HepG2 (cell line): ENCODE measurements around the gene CRYBA2. TPM values are rescaled to one million over a fixed set of nuclear protein-coding genes. Genes with fewer than 3 reads are reported as not detected.

Experiments used
- ATAC-seq: fragments of 200-7000 bp; cut with Tn5 transposase; 3 replicates; pipeline ENCODE4 v1.9.1; 2020; ENCODE audit warnings: mild to moderate bottlenecking, moderate library complexity
- BruUV-seq: library from RNA; stranded (reverse); fragments of 400-500 nt; replicated peaks from 2 replicates; lab custom pipeline; 2021; lab: Mats Ljungman, UMichigan
- CTCF ChIA-PET: fragments of 300-600 bp; formaldehyde crosslinking; extraction: SDS; loops from one replicate; lab custom pipeline; 2021; ENCODE audit warnings: low total read pairs, inconsistent platforms, low intra/inter-chr PET ratio; lab: Yijun Ruan, JAX
- POLR2A ChIA-PET: fragments of 350-600 bp; sonication (Branson Sonifier 250); formaldehyde crosslinking; loops from one replicate; lab custom pipeline; 2020; ENCODE audit warnings: antibody characterized with exemption, inconsistent platforms; lab: Yijun Ruan, JAX
- DNase-seq: peaks from one replicate; pipeline ENCODE4 v3.0.0-alpha.2; 2015; ENCODE audit warnings: low spot score
- FAIRE-seq: peaks from 3 replicates; lab custom pipeline; 2011; peaks lifted over from hg19 to GRCh38; lab: Jason Lieb, UNC
- H2AFZ ChIP-seq: one replicate; pipeline ENCODE4 v1.6.1; 2011; ENCODE audit warnings: low read length, inconsistent platforms
- H3K27ac ChIP-seq: fragments of 300-600 bp; 3 replicates; pipeline ENCODE4 v1.8.0; 2011; ENCODE audit warnings: mixed run types, mild to moderate bottlenecking, mixed read lengths, low read length, inconsistent platforms; ENCODE audit not compliant: insufficient read depth; ENCODE audit errors: extremely low read length
- H3K27me3 ChIP-seq, 2 experiments: fragments of 200-600 bp in 1 of 2; 2 replicates in 1 of 2; 3 replicates in 1 of 2; pipeline versions ENCODE4 v1.6.0 to v1.8.0; 2011; ENCODE audit warnings: low read length in 2 of 2, mild to moderate bottlenecking in 2 of 2, moderate library complexity in 2 of 2, inconsistent platforms in 1 of 2; ENCODE audit not compliant: insufficient read depth in 2 of 2, control insufficient read depth in 1 of 2
- H3K36me3 ChIP-seq, 2 experiments: fragments of 200-600 bp in 1 of 2; replicated peaks in 1 of 2; 2 replicates in 1 of 2; 3 replicates in 1 of 2; pipeline versions ENCODE4 v1.5.1 to v1.8.0; 2011; ENCODE audit warnings: low read length in 2 of 2, inconsistent platforms in 1 of 2; ENCODE audit not compliant: insufficient read depth in 2 of 2, control insufficient read depth in 1 of 2
- H3K4me1 ChIP-seq: 2 replicates; pipeline ENCODE4 v1.5.1; 2012; ENCODE audit warnings: low read length, inconsistent platforms; ENCODE audit not compliant: insufficient read depth
- H3K4me2 ChIP-seq: 2 replicates; pipeline ENCODE4 v1.6.0; 2011; ENCODE audit warnings: low read depth, low read length, inconsistent platforms
- H3K4me3 ChIP-seq, 3 experiments: fragments of 200-600 bp in 1 of 3; sonication (generic), shearing (Covaris generic) in 1 of 3; replicated peaks in 1 of 3; 2 replicates each; pipeline ENCODE4 v1.5.1; 2011 to 2016; ENCODE audit warnings: low read length in 3 of 3, inconsistent platforms in 2 of 3, low read depth in 2 of 3, mild to moderate bottlenecking in 2 of 3, control low read depth in 1 of 3, mixed read lengths in 1 of 3; ENCODE audit not compliant: insufficient read depth in 1 of 3
- H3K79me2 ChIP-seq: one replicate; pipeline ENCODE4 v1.6.1; 2011; ENCODE audit warnings: low read length, inconsistent platforms; ENCODE audit not compliant: insufficient read depth
- H3K9ac ChIP-seq: 2 replicates; pipeline ENCODE4 v1.6.0; 2011; ENCODE audit warnings: mild to moderate bottlenecking, low read depth, low read length, inconsistent platforms; ENCODE audit not compliant: insufficient read depth
- H3K9me3 ChIP-seq: 2 replicates; pipeline ENCODE4 v1.5.1; 2012; ENCODE audit warnings: mild to moderate bottlenecking, low read length
- H4K20me1 ChIP-seq: 2 replicates; pipeline ENCODE4 v1.6.0; 2011; ENCODE audit warnings: inconsistent platforms, mild to moderate bottlenecking, low read length, moderate library complexity; ENCODE audit not compliant: insufficient read depth
- BRCA1 ChIP-seq: sonication (generic); formaldehyde crosslinking; IDR thresholded peaks from 2 replicates; pipeline ENCODE4 v1.4.0; 2020; ENCODE audit warnings: missing genetic modification reagents
- CREB3 ChIP-seq: sonication (generic); formaldehyde crosslinking; IDR thresholded peaks from 2 replicates; pipeline ENCODE4 v1.5.0; 2020; ENCODE audit warnings: missing genetic modification reagents
- FOSL1 ChIP-seq: sonication (generic); formaldehyde crosslinking; IDR thresholded peaks from 2 replicates; pipeline ENCODE4 v1.9.0; 2021; ENCODE audit warnings: missing genetic modification reagents, borderline replicate concordance
- HNRNPK ChIP-seq: fragments of 200-400 bp; formaldehyde crosslinking; IDR thresholded peaks from 2 replicates; pipeline ENCODE4 v1.6.1; 2018; ENCODE audit warnings: low read length, low read depth, moderate library complexity, mild to moderate bottlenecking; ENCODE audit not compliant: poor library complexity, severe bottlenecking
- PREB ChIP-seq: sonication (generic); formaldehyde crosslinking; IDR thresholded peaks from 2 replicates; pipeline ENCODE4 v1.4.0; 2020; ENCODE audit warnings: missing genetic modification reagents
- SALL1 ChIP-seq: sonication (generic); formaldehyde crosslinking; IDR thresholded peaks from 2 replicates; pipeline ENCODE4 v1.8.0; 2022; ENCODE audit warnings: mild to moderate bottlenecking, missing genetic modification reagents
- TRAFD1 ChIP-seq: sonication (generic); formaldehyde crosslinking; IDR thresholded peaks from 2 replicates; pipeline ENCODE4 v1.5.1; 2020; ENCODE audit warnings: missing genetic modification reagents, mild to moderate bottlenecking, borderline replicate concordance
- ZBTB1 ChIP-seq: sonication (generic); formaldehyde crosslinking; IDR thresholded peaks from 2 replicates; pipeline ENCODE4 v1.4.0; 2020; ENCODE audit warnings: missing genetic modification reagents, borderline replicate concordance
- ZBTB3 ChIP-seq: sonication (generic); formaldehyde crosslinking; IDR thresholded peaks from 2 replicates; pipeline ENCODE4 v1.4.0; 2020; ENCODE audit warnings: low read depth, mild to moderate bottlenecking, moderate library complexity, missing genetic modification reagents, borderline replicate concordance
- ZFAT ChIP-seq: sonication (generic); formaldehyde crosslinking; conservative IDR thresholded peaks from 2 replicates; pipeline ENCODE4 v1.8.1; 2023; ENCODE audit warnings: missing genetic modification reagents, inconsistent platforms
- ZNF281 ChIP-seq: sonication (generic); formaldehyde crosslinking; IDR thresholded peaks from 2 replicates; pipeline ENCODE4 v1.4.0; 2020; ENCODE audit warnings: missing genetic modification reagents, borderline replicate concordance
- ZNF484 ChIP-seq: sonication (generic); formaldehyde crosslinking; IDR thresholded peaks from 2 replicates; pipeline ENCODE4 v1.5.1; 2020; ENCODE audit warnings: mild to moderate bottlenecking, low read depth, missing genetic modification reagents, borderline replicate concordance
- ZNF788 ChIP-seq: sonication (generic); formaldehyde crosslinking; IDR thresholded peaks from 2 replicates; pipeline ENCODE4 v1.5.0; 2020; ENCODE audit warnings: mild to moderate bottlenecking, missing genetic modification reagents, borderline replicate concordance
- WGBS: methylation state at CpG from one replicate; pipeline ENCODE4 v1.1.6; 2017; ENCODE audit warnings: low lambda C conversion rate; 5-methylcytosine and 5-hydroxymethylcytosine counted together
- in situ Hi-C: cut with HindIII; loops from 2 replicates; pipeline ENCODE4 v1.10.0; 2017; ENCODE audit warnings: low pct_unique_long_range_greater_than_20kb; ENCODE audit not compliant: extremely low pct_ligation_motif_present
- intact Hi-C: fragments of 100-400 bp; cut with micrococcal nuclease; formaldehyde crosslinking; loops from one replicate; pipeline ENCODE4 v1.10.0; 2022; ENCODE audit not compliant: unreplicated experiment
- polyA plus RNA-seq, 8 experiments: library from polyadenylated mRNA; depleted of rRNA in 3 of 8; stranded (reverse) in 7 of 8; unstranded in 1 of 8; fragments of >200 nt; fragmentation: Illumina TruSeq in 4 of 8; extraction: Trizol in 4 of 8; gene quantifications; 2 replicates each; pipeline versions ENCODE4 v1.2.1 to v1.2.3, GENCODE V29; 2011 to 2016; ENCODE audit warnings: low read depth in 4 of 8, missing spikeins in 1 of 8, mixed read lengths in 1 of 8; ENCODE audit not compliant: insufficient read depth in 1 of 8
- total RNA-seq, 5 experiments: library from RNA; depleted of rRNA; stranded (reverse); fragments of >200 nt; fragmentation: Illumina TruSeq; extraction: Trizol; gene quantifications; 2 replicates each; pipeline ENCODE4 v1.2.3, GENCODE V29; 2016; ENCODE audit warnings: low read depth in 1 of 5

The CRYBA2 gene
- total and polyA plus RNA-seq, 2 of the 13 experiments (the other 11 are each of a cell fraction or from before 2014, with no cell fraction given) = not detected

GRCh38 chr2:219003267-219003634 is 10.0 kb upstream of the CRYBA2 start (continued):
- 0 out of 2 replicates have a peak, but pooled peaks have one; percentile 13 for TF ChIP-seq ZNF281 (CRISPR knock-in tag)

DNA sequence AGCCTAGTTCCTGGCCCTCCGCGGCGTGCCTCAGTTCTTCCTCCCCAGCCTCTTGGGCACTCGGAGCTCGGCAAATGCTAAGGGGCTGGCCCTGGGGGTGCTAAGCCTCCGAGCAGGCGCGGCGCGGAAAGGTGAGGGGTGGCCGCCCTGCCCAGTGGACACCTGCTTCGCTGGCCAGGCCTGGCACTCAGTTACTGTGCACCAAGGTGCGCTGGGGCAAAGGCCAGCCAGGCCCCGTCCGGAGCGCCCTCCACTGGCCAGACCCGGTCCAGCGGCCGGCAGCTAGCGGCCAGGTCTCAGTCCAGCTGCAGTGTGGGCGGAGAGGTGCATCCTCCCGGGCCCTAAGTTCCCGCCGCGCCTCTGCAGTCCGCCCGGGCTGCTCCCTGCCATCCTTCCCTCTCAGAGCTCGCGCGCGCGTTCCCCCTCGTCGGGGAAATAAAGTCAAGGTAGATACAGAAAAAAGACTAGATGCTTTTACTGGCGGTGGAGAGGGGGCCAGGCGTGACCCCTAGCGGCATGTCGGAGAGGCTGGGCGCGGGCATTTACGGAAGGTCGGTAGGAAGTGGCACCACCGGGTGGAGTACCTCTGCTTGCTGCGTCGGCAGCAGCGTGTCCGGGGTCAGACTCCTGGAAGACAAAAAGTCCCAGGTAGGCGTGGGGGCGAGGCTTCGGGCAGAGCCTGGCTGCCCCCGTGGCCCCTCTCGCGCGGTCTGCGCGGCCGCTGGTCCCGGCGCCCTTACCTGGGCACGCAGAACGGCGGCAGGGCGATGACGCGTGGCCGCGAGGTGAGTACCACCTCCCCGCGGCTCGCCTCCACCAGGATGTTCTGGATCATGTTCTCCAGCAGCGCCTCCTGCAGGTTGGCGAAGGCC is 9.4 kb upstream of the CRYBA2 start:
- in situ Hi-C loops = no loop called here
- peak overlapping the region; percentile 71 for H3K4me2 ChIP-seq
- TF ChIP-seq TRAFD1 (no peak), ZNF484 (CRISPR knock-in tag) (no peak), PREB (CRISPR knock-in tag) (0 out of 2 replicates have a peak, but pooled peaks have one; percentile 28), FOSL1 (CRISPR knock-in tag) (no peak), ZBTB1 (CRISPR knock-in tag) (no peak), ZNF788 (CRISPR knock-in tag) (0 out of 2 replicates have a peak, but pooled peaks have one; percentile 9), ZBTB3 (CRISPR knock-in tag) (no peak), HNRNPK (peak; percentile 10), CREB3 (CRISPR knock-in tag) (no peak), ZFAT (CRISPR knock-in tag) (no peak), SALL1 (CRISPR knock-in tag) (no peak; the same call in 1 of the 2 replicates), BRCA1 (no peak)

More for the DNA sequence above, 9.4 kb upstream of the CRYBA2 start:
- ChIA-PET CTCF (interaction anchor here (1.1 to 2.1 kb wide), 3 partner anchors 23 to 117 kb away, joined by 3 to 7 read pairs (median 4); no protein-coding TSS in a partner anchor), POLR2A (interaction anchor here (0.9 to 1.4 kb wide), 10 partner anchors 69 to 496 kb away, joined by 3 to 5 read pairs (median 4); partner anchors contain the start of genes CNPPD1, DNAJB2, GLB1L and GMPPA)
- ATAC-seq = peak; percentile 75
- Histone ChIP-seq H3K4me1 (peaks cover 24% of the 10 kb centered on the region), H3K27me3 (peaks cover 40 to 86% of the 10 kb centered on the region in 2 experiments), H3K4me3 (peak overlapping the region; percentile 6 to 64 (median 28); a peak in 4 of 6 replicates), H3K9me3 (no peaks in the 10 kb centered on the region), H4K20me1 (peaks cover 36% of the 10 kb centered on the region; the same call in 1 of the 2 replicates), H2AFZ (no peak overlapping the region), H3K36me3 (no peaks in the 10 kb centered on the region), H3K9ac (no peak overlapping the region), H3K79me2 (no peaks in the 10 kb centered on the region), H3K27ac (no peak overlapping the region)
- DNase-seq = peak; percentile 54
- intact Hi-C loops = loop anchor here (2.0 kb wide), 1 partner anchor 26 kb away; no protein-coding TSS in a partner anchor
- FAIRE-seq = no peak
- BruUV-seq = no TSS peak
- WGBS = 4% methylated on average over 34 of the region's 72 CpGs
